Stomach smooth muscle (tissue), 2 donors: ENCODE measurements around the gene EYS.

ENCODE experiments used
- H3K27ac ChIP-seq: one replicate; pipeline ENCODE4 v1.7.0; 2013; ENCODE audit warnings: mild to moderate bottlenecking, low read length, inconsistent platforms
- H3K27me3 ChIP-seq, 2 donors: one replicate each; pipeline ENCODE4 v1.7.0; 2013; ENCODE audit warnings: low read length in 2 of 2; ENCODE audit not compliant: insufficient read depth in 2 of 2, control insufficient read depth in 1 of 2
- H3K36me3 ChIP-seq, 2 donors: one replicate each; pipeline ENCODE4 v1.7.0; 2013; ENCODE audit warnings: low read length in 2 of 2; ENCODE audit not compliant: control insufficient read depth in 2 of 2, insufficient read depth in 2 of 2
- H3K4me1 ChIP-seq: one replicate; pipeline ENCODE4 v1.7.0; 2013; ENCODE audit warnings: low read length; ENCODE audit not compliant: control insufficient read depth, insufficient read depth
- H3K4me3 ChIP-seq, 2 donors: one replicate each; pipeline ENCODE4 v1.7.0; 2013; ENCODE audit warnings: low read length in 2 of 2
- H3K9ac ChIP-seq, 2 donors: one replicate each; pipeline ENCODE4 v1.7.0; 2013; ENCODE audit warnings: low read length in 2 of 2, mild to moderate bottlenecking in 1 of 2
- H3K9me3 ChIP-seq, 2 donors: one replicate each; pipeline ENCODE4 v1.7.0; 2013; ENCODE audit warnings: low read length in 2 of 2; ENCODE audit not compliant: control insufficient read depth in 2 of 2
- donor health status: healthy.
- donor health status: Pancreatic carcinoma.

EYS gene

GRCh38 chr6:65170273-65170672 lies 536.8 kb downstream of the EYS start:
- H3K27ac ChIP-seq: no peak overlapping the region
- H3K9ac ChIP-seq: no peak overlapping the region
- no peak overlapping the region for H3K4me3 ChIP-seq

GRCh38 chr6:65161661-65162060 lies 545.4 kb downstream of the EYS start:
- Histone ChIP-seq H3K4me3 (no peak overlapping the region), H3K27me3 (no peaks in the 10 kb centered on the region), H3K36me3 (no peaks in the 10 kb centered on the region), H3K9me3 (no peaks in the 10 kb centered on the region), H3K4me1 (no peaks in the 10 kb centered on the region), H3K27ac (no peak overlapping the region), H3K9ac (no peak overlapping the region)

More at GRCh38 chr6:65170273-65170672, 536.8 kb downstream of the EYS start:
- no peaks in the 10 kb centered on the region for H3K36me3 ChIP-seq
- no peaks in the 10 kb centered on the region for H3K4me1 ChIP-seq
- no peaks in the 10 kb centered on the region for H3K27me3 ChIP-seq
- no peaks in the 10 kb centered on the region for H3K9me3 ChIP-seq

- Histone ChIP-seq H3K36me3 (no peaks in the 10 kb centered on the region), H3K27ac (no peak overlapping the region), H3K9ac (no peak overlapping the region), H3K4me3 (no peak overlapping the region), H3K9me3 (no peaks in the 10 kb centered on the region), H3K27me3 (no peaks in the 10 kb centered on the region), H3K4me1 (no peaks in the 10 kb centered on the region)
Measured at GRCh38 chr6:65157025-65157424, 550.0 kb downstream of the EYS start.

- no peak overlapping the region for H3K4me3 ChIP-seq
- H3K9ac ChIP-seq: no peak overlapping the region
- H3K27ac ChIP-seq: no peak overlapping the region
Measured at GRCh38 chr6:65155083-65155482, 551.9 kb downstream of the EYS start.

GRCh38 chr6:65149841-65150240 lies 557.2 kb downstream of the EYS start:
- Histone ChIP-seq H3K27ac (no peak overlapping the region), H3K27me3 (no peaks in the 10 kb centered on the region), H3K9ac (no peak overlapping the region), H3K4me3 (no peak overlapping the region), H3K4me1 (no peaks in the 10 kb centered on the region), H3K36me3 (no peaks in the 10 kb centered on the region), H3K9me3 (no peaks in the 10 kb centered on the region)

More at GRCh38 chr6:65155083-65155482, 551.9 kb downstream of the EYS start:
- Histone ChIP-seq H3K9me3 (no peaks in the 10 kb centered on the region), H3K36me3 (no peaks in the 10 kb centered on the region), H3K27me3 (no peaks in the 10 kb centered on the region), H3K4me1 (no peaks in the 10 kb centered on the region)

GRCh38 chr6:65148839-65149238 lies 558.2 kb downstream of the EYS start:
- H3K4me1 ChIP-seq: no peaks in the 10 kb centered on the region
- H3K36me3 ChIP-seq: no peaks in the 10 kb centered on the region
- no peaks in the 10 kb centered on the region for H3K9me3 ChIP-seq
- no peak overlapping the region for H3K9ac ChIP-seq
- no peaks in the 10 kb centered on the region for H3K27me3 ChIP-seq
- no peak overlapping the region for H3K27ac ChIP-seq
- H3K4me3 ChIP-seq: no peak overlapping the region

GRCh38 chr6:65135567-65135966 lies 571.5 kb downstream of the EYS start:
- no peak overlapping the region for H3K27ac ChIP-seq
- H3K9me3 ChIP-seq: no peaks in the 10 kb centered on the region
- no peaks in the 10 kb centered on the region for H3K27me3 ChIP-seq
- no peak overlapping the region for H3K4me3 ChIP-seq
- H3K9ac ChIP-seq: no peak overlapping the region
- no peaks in the 10 kb centered on the region for H3K36me3 ChIP-seq
- H3K4me1 ChIP-seq: no peaks in the 10 kb centered on the region

- no peaks in the 10 kb centered on the region for H3K27me3 ChIP-seq
- H3K4me1 ChIP-seq: no peaks in the 10 kb centered on the region
- no peak overlapping the region for H3K27ac ChIP-seq
- H3K36me3 ChIP-seq: no peaks in the 10 kb centered on the region
- H3K9me3 ChIP-seq: no peaks in the 10 kb centered on the region
- no peak overlapping the region for H3K9ac ChIP-seq
- no peak overlapping the region for H3K4me3 ChIP-seq
Measured at GRCh38 chr6:65126667-65127066, 580.4 kb downstream of the EYS start.

GRCh38 chr6:65123521-65123920 lies 583.5 kb downstream of the EYS start:
- Histone ChIP-seq H3K4me3 (no peak overlapping the region), H3K4me1 (no peaks in the 10 kb centered on the region), H3K9ac (no peak overlapping the region), H3K36me3 (no peaks in the 10 kb centered on the region), H3K9me3 (no peaks in the 10 kb centered on the region), H3K27ac (no peak overlapping the region), H3K27me3 (no peaks in the 10 kb centered on the region)

GRCh38 chr6:65117817-65118409 lies 589.1 kb downstream of the EYS start:
- Histone ChIP-seq H3K9me3 (no peaks in the 10 kb centered on the region), H3K27ac (no peak overlapping the region), H3K27me3 (no peaks in the 10 kb centered on the region), H3K36me3 (no peaks in the 10 kb centered on the region), H3K4me3 (no peak overlapping the region), H3K9ac (no peak overlapping the region), H3K4me1 (no peaks in the 10 kb centered on the region)

- Histone ChIP-seq H3K4me1 (no peaks in the 10 kb centered on the region), H3K36me3 (no peaks in the 10 kb centered on the region), H3K27me3 (no peaks in the 10 kb centered on the region), H3K9me3 (no peaks in the 10 kb centered on the region), H3K27ac (no peak overlapping the region), H3K4me3 (no peak overlapping the region), H3K9ac (no peak overlapping the region)
Measured at GRCh38 chr6:65116326-65116725, 590.7 kb downstream of the EYS start.
